ENCODE results near the gene HEBP1. TPM values are rescaled to one million over a fixed set of nuclear protein-coding genes. Genes with fewer than 3 reads are reported as not detected.

The HEBP1 gene
- total RNA-seq, 3 donors from 2014 or later (not counting 1 experiment from before 2014, with no cell fraction given) = 10.8 to 13.5 (median 11.9) TPM

- no peak overlapping the region for H3K27ac ChIP-seq (ENCODE audit: low read length)
- Mint-ChIP-seq H3K9me3 (no peaks in the 10 kb centered on the region), H3K36me3 (no peaks in the 10 kb centered on the region), H3K4me3 (no peak overlapping the region), H3K27me3 (ENCODE audit: low read depth in 2 of 2) (peaks cover 8 to 13% of the 10 kb centered on the region in 2 donors), H3K27ac (no peak overlapping the region), H3K4me1 (no peaks in the 10 kb centered on the region)
- no peak for TF ChIP-seq CTCF (IDR thresholded peaks at IDR 0.05)
- H3K9me3 ChIP-seq (ENCODE audit: control insufficient read depth, insufficient read depth, low read length) = no peaks in the 10 kb centered on the region
- ATAC-seq (no peak), DNase-seq (no peak)
- intact Hi-C loops (cut with micrococcal nuclease) = no loop called here
- H3K36me3 ChIP-seq (ENCODE audit: control insufficient read depth, insufficient read depth, low read length) = no peaks in the 10 kb centered on the region
- no peak overlapping the region for H3K4me3 ChIP-seq (ENCODE audit: low read length)
- no peaks in the 10 kb centered on the region for H3K4me1 ChIP-seq (ENCODE audit: control insufficient read depth, insufficient read depth, low read length)
- H3K27me3 ChIP-seq (ENCODE audit: control insufficient read depth, insufficient read depth, low read length) = no peaks in the 10 kb centered on the region
- 96% methylated on average over 4 of the region's 6 CpGs for WGBS (ENCODE audit: insufficient coverage)
These were observed 23.9 kb upstream of the HEBP1 start for GRCh38 chr12:13023811-13024530.

DNA sequence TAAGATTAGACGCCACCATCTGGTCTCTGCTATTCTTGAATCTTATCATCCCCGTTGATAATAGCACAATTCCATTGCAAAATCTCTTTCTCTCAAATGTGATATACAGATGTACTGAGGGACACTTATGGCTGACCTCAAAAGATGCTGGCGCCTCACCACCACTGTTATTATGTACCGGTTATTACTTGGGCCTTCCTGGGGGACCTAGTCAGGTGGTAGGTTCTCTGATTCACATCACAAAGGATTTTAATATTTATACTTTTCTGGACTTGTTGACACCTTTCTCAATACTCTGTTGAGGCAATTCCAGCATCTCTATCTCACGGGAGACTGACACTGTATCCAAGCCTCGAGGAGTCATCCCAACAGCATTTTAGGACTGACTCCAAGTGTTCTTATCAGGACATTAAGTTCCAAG, 22.8 kb upstream of the HEBP1 start:
- no peak overlapping the region for H3K27ac Mint-ChIP-seq
- no peak overlapping the region for H3K4me3 ChIP-seq (ENCODE audit: low read length)
- intact Hi-C loops (cut with micrococcal nuclease) = no loop called here
- no peaks in the 10 kb centered on the region for H3K36me3 Mint-ChIP-seq
- DNase-seq (no peak), ATAC-seq (no peak)
- H3K27me3 ChIP-seq (ENCODE audit: control insufficient read depth, insufficient read depth, low read length) = no peaks in the 10 kb centered on the region
- H3K27me3 Mint-ChIP-seq (ENCODE audit: low read depth in 2 of 2) = peaks cover 18% of the 10 kb centered on the region in 2 donors
- H3K4me3 Mint-ChIP-seq = no peak overlapping the region
- no peak overlapping the region for H3K27ac ChIP-seq (ENCODE audit: low read length)
- no peak for TF ChIP-seq CTCF (IDR thresholded peaks at IDR 0.05)
- H3K9me3 ChIP-seq (ENCODE audit: control insufficient read depth, insufficient read depth, low read length) = no peaks in the 10 kb centered on the region
- no peaks in the 10 kb centered on the region for H3K36me3 ChIP-seq (ENCODE audit: control insufficient read depth, insufficient read depth, low read length)
- H3K4me1 Mint-ChIP-seq = no peaks in the 10 kb centered on the region
- 96% methylated on average over 5 of the region's 6 CpGs for WGBS (ENCODE audit: insufficient coverage)
- no peaks in the 10 kb centered on the region for H3K9me3 Mint-ChIP-seq
- H3K4me1 ChIP-seq (ENCODE audit: control insufficient read depth, insufficient read depth, low read length) = no peaks in the 10 kb centered on the region

DNA sequence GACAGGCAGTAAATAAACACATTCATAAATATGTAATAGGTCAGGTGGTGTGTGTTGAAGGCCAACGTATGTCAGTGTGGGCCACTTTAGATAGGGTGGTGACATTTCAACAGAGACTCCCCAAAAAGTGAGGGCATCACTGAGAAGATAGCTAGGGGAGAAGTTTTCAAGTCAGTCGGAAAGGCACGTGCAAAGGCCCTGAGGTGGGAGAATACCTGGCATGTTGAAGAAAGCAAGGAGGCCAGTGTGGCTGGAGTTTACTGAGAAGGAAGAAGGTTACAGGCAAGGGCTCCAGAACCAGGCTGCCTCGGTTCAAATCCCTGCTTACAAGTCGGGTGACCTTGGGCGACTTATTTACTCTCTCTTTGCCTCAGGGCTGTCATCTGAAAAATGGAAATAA, 11.0 kb upstream of the HEBP1 start:
- WGBS (ENCODE audit: insufficient coverage) = 90% methylated on average over 6 of the region's 6 CpGs
- no peaks in the 10 kb centered on the region for H3K4me1 ChIP-seq (ENCODE audit: control insufficient read depth, insufficient read depth, low read length)
- peaks cover 14 to 35% of the 10 kb centered on the region in 2 donors for H3K27me3 Mint-ChIP-seq (ENCODE audit: low read depth in 2 of 2)

More for the DNA sequence above, 11.0 kb upstream of the HEBP1 start:
- Mint-ChIP-seq H3K9me3 (no peaks in the 10 kb centered on the region), H3K27ac (no peak overlapping the region), H3K4me1 (no peaks in the 10 kb centered on the region), H3K4me3 (no peak overlapping the region), H3K36me3 (no peaks in the 10 kb centered on the region)
- no peaks in the 10 kb centered on the region for H3K9me3 ChIP-seq (ENCODE audit: control insufficient read depth, insufficient read depth, low read length)
- H3K36me3 ChIP-seq (ENCODE audit: control insufficient read depth, insufficient read depth, low read length) = no peaks in the 10 kb centered on the region
- no peaks in the 10 kb centered on the region for H3K27me3 ChIP-seq (ENCODE audit: control insufficient read depth, insufficient read depth, low read length)
- no peak overlapping the region for H3K4me3 ChIP-seq (ENCODE audit: low read length)
- no peak overlapping the region for H3K27ac ChIP-seq (ENCODE audit: low read length)
- DNase-seq = no peak
- no peak for TF ChIP-seq CTCF (IDR thresholded peaks at IDR 0.05)
- intact Hi-C loops (cut with micrococcal nuclease) = no loop called here
- ATAC-seq = no peak

Measured in natural killer cell (primary cell).